ENCODE measurements around the gene ORMDL2. TPM values are rescaled to one million over a fixed set of nuclear protein-coding genes. Genes with fewer than 3 reads are reported as not detected.
"Not testable (repeated sequence)": the region's sequence is repeated elsewhere in the genome, so short reads cannot be mapped to it uniquely, and the experiment has no call there.

ORMDL2 gene
- total RNA-seq, 4 donors from 2014 or later = 9.2 to 13.1 (median 11.9) TPM

- peak overlapping the region; percentile 75 to 83 for H3K4me3 ChIP-seq
- TF ChIP-seq POLR2A (IDR thresholded peaks at IDR 0.05) = no peak
- no peak for TF ChIP-seq POLR2AphosphoS5 (IDR thresholded peaks at IDR 0.05)
- TF ChIP-seq EP300 (IDR thresholded peaks at IDR 0.05) = no peak
- TF ChIP-seq, protein P1, sequence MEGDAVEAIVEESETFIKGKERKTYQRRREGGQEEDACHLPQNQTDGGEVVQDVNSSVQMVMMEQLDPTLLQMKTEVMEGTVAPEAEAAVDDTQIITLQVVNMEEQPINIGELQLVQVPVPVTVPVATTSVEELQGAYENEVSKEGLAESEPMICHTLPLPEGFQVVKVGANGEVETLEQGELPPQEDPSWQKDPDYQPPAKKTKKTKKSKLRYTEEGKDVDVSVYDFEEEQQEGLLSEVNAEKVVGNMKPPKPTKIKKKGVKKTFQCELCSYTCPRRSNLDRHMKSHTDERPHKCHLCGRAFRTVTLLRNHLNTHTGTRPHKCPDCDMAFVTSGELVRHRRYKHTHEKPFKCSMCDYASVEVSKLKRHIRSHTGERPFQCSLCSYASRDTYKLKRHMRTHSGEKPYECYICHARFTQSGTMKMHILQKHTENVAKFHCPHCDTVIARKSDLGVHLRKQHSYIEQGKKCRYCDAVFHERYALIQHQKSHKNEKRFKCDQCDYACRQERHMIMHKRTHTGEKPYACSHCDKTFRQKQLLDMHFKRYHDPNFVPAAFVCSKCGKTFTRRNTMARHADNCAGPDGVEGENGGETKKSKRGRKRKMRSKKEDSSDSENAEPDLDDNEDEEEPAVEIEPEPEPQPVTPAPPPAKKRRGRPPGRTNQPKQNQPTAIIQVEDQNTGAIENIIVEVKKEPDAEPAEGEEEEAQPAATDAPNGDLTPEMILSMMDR (IDR thresholded peaks at IDR 0.05) = no peak
- peaks cover 0 to 15% of the 10 kb centered on the region in 2 donors for H3K36me3 ChIP-seq
- peaks cover 0 to 69% (median 25%) of the 10 kb centered on the region in 3 donors for H3K4me1 ChIP-seq
- no peaks in the 10 kb centered on the region for H3K9me3 ChIP-seq
- H3K27ac ChIP-seq = peak overlapping the region; percentile 66 to 91 (median 88)
- ATAC-seq = peak; percentile 19
- WGBS, 2 donors (ENCODE audit: low coverage in 1 of 2) = 0% methylated on average over 2 to 5 of the region's 37 CpGs
- no peaks in the 10 kb centered on the region for H3K27me3 ChIP-seq
These were observed 12.2 kb downstream of the ORMDL2 start for GRCh38 chr12:55829967-55830600.

- ATAC-seq = peak; percentile 29
- peaks cover 0 to 61% (median 25%) of the 10 kb centered on the region in 3 donors for H3K4me1 ChIP-seq
These were observed 13.0 kb downstream of the ORMDL2 start for GRCh38 chr12:55830601-55831446.

GRCh38 chr12:55831447-55831815 is 13.6 kb downstream of the ORMDL2 start:
- ATAC-seq = no peak
- Histone ChIP-seq H3K36me3 (peaks cover 0 to 16% of the 10 kb centered on the region in 2 donors), H3K9me3 (no peaks in the 10 kb centered on the region), H3K4me3 (peak overlapping the region; percentile 75 to 83), H3K4me1 (peaks cover 0 to 55% (median 23%) of the 10 kb centered on the region in 3 donors), H3K27ac (peak overlapping the region; percentile 23 to 91 (median 88)), H3K27me3 (no peaks in the 10 kb centered on the region)
- no peak for TF ChIP-seq EP300 (IDR thresholded peaks at IDR 0.05)
- TF ChIP-seq, protein P1 (IDR thresholded peaks at IDR 0.05) = no peak
- no peak for TF ChIP-seq POLR2A (IDR thresholded peaks at IDR 0.05)
- TF ChIP-seq POLR2AphosphoS5 (IDR thresholded peaks at IDR 0.05) = peak; percentile 11
- WGBS, 2 donors (ENCODE audit: low coverage in 1 of 2) = 0 to 40% methylated on average over 1 of the region's 1 CpG

More at GRCh38 chr12:55830601-55831446, 13.0 kb downstream of the ORMDL2 start:
- peak overlapping the region; percentile 66 to 91 (median 88) for H3K27ac ChIP-seq
- H3K27me3 ChIP-seq = no peaks in the 10 kb centered on the region
- H3K9me3 ChIP-seq = no peaks in the 10 kb centered on the region
- TF ChIP-seq POLR2A (IDR thresholded peaks at IDR 0.05) (peak; percentile 33 to 49), POLR2AphosphoS5 (IDR thresholded peaks at IDR 0.05) (peak; percentile 55), EP300 (IDR thresholded peaks at IDR 0.05) (no peak)
- H3K36me3 ChIP-seq = peaks cover 0 to 16% of the 10 kb centered on the region in 2 donors
- peak overlapping the region; percentile 75 to 83 for H3K4me3 ChIP-seq
- WGBS, 2 donors (ENCODE audit: low coverage in 1 of 2) = 0 to 8% methylated on average over 3 to 4 of the region's 23 CpGs

- WGBS, 2 donors (ENCODE audit: low coverage in 1 of 2) = 100% methylated on average over 4 of the region's 10 CpGs; no CpG with 5 or more reads in 1 of the 2 donors
- Histone ChIP-seq H3K27ac (no peak overlapping the region), H3K9me3 (no peaks in the 10 kb centered on the region), H3K4me1 (peaks cover 0 to 39% (median 11%) of the 10 kb centered on the region in 3 donors), H3K27me3 (peaks cover 11% of the 10 kb centered on the region), H3K36me3 (peaks cover 0 to 13% of the 10 kb centered on the region in 2 donors), H3K4me3 (no peak overlapping the region)
- TF ChIP-seq EP300 (IDR thresholded peaks at IDR 0.05) = no peak
- TF ChIP-seq POLR2AphosphoS5 (IDR thresholded peaks at IDR 0.05) = no peak
- TF ChIP-seq, protein P1 (IDR thresholded peaks at IDR 0.05) = no peak
- TF ChIP-seq POLR2A (IDR thresholded peaks at IDR 0.05) = no peak
- no peak for ATAC-seq
These were observed 15.2 kb downstream of the ORMDL2 start for GRCh38 chr12:55833056-55833455.

DNA sequence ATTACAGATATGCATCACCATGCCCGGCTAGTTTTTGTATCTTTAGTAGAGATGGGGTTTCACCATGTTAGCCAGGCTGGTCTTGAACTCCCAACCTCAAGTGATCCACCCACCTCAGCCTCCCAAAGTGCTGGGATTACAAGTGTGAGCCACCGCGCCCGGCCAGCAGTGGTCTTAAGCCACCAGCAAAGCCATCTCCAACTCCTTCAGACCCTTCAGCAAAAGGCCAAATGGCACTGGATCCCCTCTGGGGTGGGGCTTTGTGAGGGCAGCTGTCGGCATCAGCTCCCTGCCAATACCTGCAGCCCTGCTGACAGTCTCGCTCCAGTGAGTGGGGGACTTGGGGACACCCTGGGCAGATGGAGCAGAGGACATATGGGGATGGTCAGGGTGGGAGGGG is 16.6 kb downstream of the ORMDL2 start:
- peaks cover 16% of the 10 kb centered on the region for H3K27me3 ChIP-seq
- H3K36me3 ChIP-seq = peaks cover 0 to 13% of the 10 kb centered on the region in 2 donors
- H3K4me3 ChIP-seq, H3K27ac ChIP-seq, H3K9me3 ChIP-seq, ATAC-seq: not testable (repeated sequence)
- 83% methylated on average over 1 of the region's 6 CpGs; no CpG with 5 or more reads in 1 of the 2 donors for WGBS, 2 donors (ENCODE audit: low coverage in 1 of 2)
- H3K4me1 ChIP-seq = peaks cover 0 to 28% (median 3%) of the 10 kb centered on the region in 3 donors

Measured in gastroesophageal sphincter (tissue), 4 donors.